HG03039 (cell line): Measurements from ENCODE around the gene ZNF827.
A peak's percentile ranks its signal among the peaks of the same experiment; 100 is the strongest.

Experiments used
- ATAC-seq: cut with Tn5 transposase; IDR thresholded peaks from one replicate; pipeline ENCODE4 v1.9.1; 2021; ENCODE audit warnings: mild to moderate bottlenecking, moderate library complexity; ENCODE audit not compliant: unreplicated experiment

ZNF827 gene, protein sequence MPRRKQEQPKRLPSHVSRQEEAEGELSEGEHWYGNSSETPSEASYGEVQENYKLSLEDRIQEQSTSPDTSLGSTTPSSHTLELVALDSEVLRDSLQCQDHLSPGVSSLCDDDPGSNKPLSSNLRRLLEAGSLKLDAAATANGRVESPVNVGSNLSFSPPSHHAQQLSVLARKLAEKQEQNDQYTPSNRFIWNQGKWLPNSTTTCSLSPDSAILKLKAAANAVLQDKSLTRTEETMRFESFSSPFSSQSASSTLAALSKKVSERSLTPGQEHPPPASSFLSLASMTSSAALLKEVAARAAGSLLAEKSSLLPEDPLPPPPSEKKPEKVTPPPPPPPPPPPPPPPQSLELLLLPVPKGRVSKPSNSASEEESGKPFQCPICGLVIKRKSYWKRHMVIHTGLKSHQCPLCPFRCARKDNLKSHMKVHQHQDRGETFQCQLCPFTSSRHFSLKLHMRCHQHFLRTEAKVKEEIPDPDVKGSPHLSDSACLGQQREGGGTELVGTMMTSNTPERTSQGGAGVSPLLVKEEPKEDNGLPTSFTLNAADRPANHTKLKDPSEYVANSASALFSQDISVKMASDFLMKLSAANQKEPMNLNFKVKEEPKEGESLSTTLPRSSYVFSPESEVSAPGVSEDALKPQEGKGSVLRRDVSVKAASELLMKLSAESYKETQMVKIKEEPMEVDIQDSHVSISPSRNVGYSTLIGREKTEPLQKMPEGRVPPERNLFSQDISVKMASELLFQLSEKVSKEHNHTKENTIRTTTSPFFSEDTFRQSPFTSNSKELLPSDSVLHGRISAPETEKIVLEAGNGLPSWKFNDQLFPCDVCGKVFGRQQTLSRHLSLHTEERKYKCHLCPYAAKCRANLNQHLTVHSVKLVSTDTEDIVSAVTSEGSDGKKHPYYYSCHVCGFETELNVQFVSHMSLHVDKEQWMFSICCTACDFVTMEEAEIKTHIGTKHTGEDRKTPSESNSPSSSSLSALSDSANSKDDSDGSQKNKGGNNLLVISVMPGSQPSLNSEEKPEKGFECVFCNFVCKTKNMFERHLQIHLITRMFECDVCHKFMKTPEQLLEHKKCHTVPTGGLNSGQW

DNA sequence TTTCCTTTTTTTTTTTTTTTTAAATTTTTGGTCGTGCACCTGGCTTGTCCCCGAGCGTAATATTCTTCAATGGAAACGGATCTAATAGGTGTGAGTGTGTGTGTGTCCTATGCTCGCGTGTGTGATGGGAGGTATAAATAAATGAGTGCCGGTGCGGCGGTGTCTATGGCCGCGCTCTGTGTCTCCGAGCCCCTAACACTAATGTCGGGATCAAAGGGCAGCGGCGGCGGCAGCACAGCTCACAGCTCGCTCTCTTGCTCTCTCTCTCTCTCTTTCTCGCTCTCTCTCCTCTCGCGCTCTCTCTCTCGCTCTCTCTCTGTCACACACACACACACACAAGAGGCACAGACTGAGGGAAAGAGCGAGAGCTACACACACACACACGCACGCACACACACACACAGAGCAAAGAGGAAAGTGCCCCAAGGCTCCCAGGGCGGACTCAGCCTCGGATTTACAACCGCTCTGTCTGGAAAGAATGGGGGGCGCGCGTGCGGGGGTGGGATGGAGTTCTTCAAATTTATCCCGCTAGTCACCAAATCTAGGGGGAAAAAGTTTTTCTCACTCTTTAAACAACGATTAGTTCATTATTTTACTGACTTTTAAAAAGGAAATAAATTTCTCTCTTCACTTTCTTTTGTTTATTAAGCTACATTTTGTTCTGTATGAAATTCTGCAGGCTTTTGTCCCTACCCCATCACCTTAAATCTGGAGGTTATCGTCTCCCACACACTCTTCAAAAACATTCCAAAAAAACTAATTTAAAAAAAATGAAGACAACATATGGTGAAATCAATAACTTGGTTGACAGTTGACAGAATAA lies at the start of gene ZNF827:
TSS of gene ZNF827 (minus strand) at position 206 of the 823 bp plus-strand sequence. CDS start 416 bp downstream, outside the sequence.
- peak; percentile 29 for ATAC-seq

DNA sequence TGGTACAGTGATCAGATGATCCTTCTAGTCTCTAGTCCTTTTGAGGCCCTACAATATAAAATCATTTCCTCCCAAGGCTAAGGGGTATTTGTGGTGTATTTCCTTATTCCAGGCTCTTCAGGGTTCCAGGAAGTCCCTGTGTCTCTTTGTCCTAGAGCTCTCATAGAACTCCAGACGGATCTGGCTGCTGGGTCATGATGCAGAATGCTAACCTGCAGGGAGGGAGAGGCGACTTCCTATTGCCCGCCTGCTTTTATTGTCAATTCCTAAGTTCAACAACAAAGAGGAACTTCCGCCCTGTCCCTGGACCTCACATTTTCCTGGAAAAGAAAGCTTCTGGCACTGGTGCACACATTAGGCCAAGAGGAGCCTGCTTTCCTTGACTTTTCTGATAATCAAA lies 45.9 kb upstream of the ZNF827 start:
- ATAC-seq = no peak

DNA sequence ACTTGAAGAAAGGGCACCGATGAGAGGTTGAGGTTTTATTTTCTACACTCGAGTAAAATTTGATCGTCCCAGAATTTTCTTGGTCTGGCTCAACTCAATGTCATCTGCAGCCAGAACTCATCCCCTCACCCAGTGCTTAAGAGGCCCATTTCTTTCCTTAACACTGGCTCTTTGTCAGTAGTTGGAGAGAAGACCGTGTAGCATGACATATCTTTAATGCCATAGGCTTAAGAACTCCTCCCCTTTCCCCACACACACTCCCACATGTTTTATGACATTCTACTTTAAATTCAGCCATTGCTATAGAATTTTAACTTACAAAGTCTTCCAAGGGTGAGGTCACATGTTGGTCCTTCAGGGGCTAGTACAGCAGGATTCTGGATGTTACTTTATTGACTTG lies 44.2 kb upstream of the ZNF827 start:
- ATAC-seq = no peak

DNA sequence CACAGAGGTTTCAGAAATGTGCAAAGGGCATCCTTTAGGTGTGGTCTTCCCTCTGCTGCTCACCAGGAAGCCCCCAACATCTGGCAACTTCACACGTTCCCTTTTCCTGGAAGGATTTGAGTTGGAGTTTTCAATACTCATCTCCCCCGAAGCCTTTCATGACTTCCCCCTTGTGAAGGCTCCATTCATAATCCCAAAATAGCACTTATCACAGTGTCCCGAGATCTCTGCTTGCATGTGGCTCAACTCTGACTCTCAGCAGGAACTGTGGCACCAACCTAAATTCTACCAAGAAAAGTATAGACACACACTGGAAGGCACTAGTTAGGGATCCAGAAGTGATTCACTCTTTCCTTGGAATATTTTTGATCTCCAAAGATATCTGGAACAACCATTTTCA lies 40.5 kb upstream of the ZNF827 start:
- ATAC-seq = no peak

DNA sequence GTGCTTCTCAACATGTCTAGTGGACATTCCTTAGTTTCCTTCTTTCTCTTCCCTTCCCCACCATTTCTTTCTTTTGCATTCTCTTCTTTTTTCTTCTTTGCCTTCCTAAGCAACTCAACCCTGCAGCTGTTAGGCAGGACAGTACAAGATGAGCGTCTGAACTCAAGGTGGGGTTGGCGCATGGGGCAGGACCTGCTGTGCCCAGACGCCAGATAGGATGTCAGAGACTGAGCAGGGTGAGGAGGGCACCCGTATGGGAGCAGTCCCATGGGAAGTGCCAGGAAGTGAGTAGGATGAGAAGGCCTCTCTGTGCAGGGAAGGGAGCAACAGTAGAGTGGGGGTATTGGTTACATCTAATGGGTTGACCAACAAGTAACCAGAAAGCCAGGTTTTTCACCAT lies 38.1 kb upstream of the ZNF827 start:
- ATAC-seq = no peak

DNA sequence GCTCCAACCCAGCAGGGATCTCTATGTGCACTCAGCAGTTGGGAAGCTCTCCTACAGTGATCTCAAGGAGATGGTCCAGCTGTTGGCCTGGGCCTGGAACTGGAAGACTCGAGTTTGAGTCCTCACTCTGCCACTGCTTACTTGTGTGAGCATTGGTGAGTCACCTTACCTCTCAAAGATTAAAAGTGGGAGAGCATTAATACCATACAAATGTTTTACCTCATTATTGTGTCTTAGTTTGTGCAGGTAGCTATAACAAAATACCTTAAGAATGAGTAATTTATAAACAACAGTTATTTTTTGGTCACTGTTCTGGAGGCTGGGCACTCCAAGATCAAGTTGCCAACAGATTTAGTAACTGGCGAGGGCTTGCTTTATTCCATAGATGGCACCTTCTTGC lies 21.4 kb upstream of the ZNF827 start:
- no peak for ATAC-seq

DNA sequence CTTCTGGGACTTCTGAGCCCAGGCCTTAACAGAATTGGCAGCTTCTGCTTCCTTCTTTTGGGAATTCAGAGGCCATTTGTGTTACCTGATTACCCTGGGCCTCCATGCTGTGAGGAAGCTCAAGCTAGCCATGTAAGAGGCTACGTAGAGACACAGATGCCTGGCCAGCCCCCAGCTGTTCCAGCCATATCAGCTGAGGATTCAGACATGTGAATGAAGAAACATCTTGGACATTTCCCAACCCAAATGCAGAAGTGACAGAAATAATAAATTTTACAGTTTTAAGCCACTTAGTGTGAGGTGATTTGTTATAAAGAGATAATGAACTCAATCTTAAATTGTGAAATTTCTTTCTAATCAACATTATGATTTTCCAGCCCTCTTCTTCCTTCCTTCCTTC lies 18.7 kb upstream of the ZNF827 start:
- no peak for ATAC-seq

DNA sequence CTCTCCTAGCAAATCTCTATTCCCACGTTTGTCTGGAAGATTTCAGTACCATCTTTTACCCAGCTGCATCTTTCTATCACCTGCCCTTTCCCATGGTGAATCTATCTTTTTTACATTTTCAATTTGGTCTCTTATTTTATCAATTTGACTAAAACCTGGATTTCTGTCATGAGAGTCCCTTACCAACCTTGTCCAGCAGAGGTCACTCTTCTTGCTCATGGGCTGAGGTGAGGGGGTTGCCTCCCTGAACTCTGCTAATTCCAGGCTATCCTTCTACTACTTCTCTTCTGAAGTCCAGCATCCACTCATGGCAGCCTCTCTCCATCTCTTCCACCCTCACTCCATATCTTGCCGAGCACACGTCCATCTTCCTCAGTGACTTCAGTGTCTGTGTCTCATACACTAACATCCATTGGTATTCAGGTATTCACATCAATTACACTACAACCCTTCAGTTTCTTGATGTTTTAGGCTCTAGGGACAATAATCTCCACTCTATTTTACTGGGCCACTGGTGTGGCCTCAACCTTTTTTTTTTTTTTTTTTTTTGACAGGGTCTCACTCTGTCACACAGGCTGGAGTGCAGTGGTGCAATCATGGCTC lies 17.8 kb upstream of the ZNF827 start:
- no peak for ATAC-seq

DNA sequence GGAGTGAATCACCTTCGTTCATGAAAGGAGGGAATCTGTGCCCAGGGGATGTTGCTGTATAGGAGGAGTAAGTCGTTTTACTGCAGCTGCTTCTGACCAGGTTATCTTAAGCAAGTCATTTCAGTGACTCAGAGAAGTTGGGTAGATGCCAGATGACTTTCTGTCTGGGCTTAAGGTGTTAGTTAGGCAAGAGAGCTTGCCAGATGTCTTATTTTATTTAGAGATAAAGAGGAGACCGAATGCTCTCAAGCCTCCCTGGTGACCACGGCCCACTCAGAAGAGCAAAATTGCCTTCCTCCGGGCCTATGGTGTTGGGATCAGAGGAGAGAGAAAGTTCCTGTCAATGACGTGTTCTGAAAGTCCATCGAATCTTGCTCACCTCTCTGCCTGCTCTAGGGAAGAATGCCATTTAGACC lies 16.3 kb upstream of the ZNF827 start:
- ATAC-seq = no peak

DNA sequence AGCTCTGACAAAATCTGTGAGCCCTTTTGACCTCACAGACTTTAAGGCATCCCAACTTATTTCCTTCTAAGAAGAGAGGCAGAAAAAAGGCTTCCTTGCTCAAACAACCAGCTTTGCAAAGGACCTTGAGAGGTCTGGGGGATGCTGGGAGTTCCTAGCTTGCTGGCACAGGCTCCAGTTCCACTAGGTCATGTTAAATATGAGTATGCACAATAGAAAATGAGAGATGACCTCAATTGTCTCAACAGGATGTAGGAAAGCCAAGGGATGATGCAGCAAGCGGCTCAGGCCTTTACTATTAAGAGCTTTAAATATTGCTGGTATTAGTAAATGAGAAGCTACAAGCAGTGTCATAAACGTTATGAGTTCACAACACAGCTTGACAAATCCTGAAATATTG lies 13.3 kb upstream of the ZNF827 start:
- ATAC-seq = no peak

DNA sequence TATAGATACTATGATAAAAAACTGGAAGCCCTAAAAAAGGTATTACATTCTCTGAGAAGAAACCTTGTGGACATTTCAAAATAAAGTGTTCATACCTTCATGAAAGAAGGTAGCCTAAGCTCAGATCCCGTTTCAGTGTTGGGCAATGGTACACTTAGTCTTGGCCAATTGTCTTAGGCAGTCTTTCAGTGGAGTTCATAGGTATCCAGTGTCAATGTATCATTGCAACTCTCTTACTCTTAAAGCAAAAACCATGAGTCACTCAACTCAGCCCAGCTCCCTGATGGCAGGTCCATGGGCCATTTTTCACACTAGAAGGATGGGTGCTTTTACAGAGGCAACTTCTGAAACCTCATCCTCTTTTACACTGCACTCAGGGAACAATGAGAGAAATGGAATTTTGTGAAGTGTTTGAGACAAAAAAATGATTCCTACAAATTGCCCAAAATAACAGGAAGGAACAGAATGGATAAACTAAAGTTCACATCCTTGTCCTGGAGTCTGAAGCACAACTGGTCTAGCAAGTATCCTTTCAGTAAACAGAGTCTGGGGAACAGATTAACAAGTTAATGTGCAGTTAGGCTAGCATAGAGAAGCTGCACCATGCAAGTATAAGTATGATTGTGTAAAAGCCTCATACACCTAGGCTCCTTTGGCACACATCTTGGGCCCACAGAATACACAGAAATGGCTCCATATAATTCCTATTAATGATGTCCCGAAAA lies 7.0 kb upstream of the ZNF827 start:
- no peak for ATAC-seq

DNA sequence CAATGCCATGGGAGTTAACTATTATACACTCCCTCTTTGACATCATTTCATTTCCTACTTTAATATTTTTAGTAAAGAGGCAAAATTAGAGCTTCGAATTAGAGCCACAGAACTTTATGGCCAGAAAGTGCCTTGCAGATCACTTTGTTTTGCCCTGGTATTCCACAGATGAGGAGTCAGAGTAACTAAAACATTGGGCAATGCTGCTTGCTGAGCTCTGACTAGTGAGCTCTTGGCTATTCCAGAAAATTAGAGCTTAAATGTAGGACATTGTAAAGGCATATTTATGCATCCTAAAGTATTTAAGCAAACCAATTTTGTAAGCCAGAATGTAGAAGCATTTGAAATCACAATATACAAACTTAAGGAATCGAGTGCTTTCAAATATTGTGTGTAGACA lies 6.3 kb upstream of the ZNF827 start:
- no peak for ATAC-seq

DNA sequence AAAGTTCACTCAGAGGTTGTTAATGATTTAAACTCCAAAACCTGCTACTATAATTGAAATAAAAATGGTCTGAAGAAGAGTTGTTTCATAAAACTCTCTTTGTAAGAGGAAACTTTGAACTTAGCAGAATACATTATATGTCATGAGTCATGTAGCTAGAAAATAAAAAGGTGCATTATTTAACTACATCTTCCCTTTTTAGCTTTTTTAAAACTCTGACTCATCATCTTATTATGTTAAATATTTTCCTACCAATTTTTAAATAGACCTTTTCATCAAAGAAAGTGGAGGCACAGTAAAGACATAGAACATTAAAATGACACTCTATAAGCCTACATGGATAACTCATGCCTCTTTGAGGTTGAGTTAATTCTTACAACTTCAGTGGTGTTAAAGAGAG lies 1.2 kb upstream of the ZNF827 start:
- no peak for ATAC-seq

DNA sequence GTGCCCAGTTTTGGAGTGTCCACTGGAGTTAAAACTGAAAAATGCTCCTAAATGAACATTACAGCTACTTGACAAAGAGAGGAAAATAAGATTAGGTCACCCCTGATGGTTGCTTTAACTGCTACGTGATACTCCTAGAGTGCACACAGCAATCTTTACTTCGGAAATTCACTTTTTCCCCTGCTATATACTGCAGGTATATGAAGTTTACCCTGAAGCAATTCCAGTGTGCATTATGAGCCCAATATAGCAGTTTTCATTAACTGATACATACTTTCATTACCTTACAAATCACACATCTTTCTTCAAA lies 773 bp upstream of the ZNF827 start:
- no peak for ATAC-seq

DNA sequence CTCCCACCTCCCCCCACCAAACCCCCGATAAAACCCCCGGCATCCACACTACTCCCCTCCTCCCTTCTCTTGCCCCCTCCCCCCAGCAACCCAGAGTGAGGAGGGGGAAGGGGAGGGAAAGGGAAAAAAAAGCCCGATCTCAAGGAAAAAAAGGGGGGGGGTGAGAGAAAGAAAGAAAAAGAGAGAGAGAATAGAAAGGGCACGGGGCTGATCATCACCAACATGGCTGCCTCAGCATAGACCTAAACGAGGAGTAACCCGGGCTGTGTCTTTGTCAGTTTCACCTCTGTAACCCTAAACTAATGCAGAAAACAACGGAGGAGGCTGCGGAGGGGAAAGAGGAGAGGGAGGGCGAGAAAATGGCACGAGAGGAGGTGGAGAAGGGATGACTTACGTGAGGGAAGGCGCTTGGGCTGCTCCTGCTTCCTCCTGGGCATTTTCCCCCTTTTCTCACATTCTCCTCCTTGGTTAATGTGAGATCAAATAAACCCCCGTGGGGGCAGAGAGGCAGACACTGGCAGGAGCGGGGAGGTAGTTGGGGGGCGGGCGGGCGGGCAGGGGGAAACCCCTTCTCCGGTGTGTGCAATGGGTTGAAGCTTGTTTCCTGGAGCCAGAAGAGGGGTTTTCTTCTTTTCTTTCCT lies 532 bp downstream of the ZNF827 start:
- ATAC-seq = no peak

DNA sequence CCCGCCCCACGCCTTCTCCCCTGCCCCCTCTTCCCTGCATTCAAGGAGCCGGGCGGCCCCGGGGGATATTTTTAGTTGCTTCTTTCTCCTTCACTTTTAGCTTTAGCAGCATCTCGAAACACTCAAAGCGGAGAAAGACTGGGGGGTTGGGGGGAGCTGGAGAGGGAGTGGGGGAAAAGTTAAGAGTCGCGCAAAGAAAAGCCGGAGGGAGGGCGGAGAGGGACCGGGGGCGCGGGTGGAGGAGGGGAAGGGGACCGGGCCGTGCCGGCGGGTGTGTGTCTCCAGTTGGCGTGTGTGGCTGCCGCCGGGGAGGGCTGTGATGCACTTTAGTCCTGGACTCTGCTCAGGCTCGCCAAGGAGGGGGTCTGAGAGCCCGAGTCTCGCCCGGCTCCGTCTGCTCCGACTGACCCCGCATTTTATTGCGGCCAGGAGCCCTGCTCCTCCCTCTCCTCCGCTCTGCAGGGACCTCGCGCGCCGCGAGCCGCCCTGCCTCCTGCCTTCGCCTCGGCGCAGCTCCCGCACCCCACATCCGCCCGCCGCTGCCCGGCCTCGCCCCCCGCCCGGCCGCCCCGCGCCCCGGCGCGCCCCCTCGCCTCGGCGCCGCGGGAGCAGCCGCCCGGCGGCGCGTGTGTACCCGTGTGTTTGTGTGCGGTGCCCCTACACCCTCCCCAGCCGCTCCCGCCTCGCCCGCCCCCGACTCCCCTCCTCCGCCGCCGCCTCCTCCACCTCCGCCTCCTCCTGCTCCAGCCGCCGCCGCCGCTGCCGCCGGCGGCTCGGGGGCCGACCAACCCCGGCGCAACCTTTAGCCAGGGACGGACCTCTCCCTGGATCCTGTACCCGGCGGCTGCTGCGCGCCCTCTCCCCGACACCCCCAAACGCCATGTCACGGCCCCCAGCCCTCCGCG lies 1.4 kb downstream of the ZNF827 start:
- no peak for ATAC-seq

DNA sequence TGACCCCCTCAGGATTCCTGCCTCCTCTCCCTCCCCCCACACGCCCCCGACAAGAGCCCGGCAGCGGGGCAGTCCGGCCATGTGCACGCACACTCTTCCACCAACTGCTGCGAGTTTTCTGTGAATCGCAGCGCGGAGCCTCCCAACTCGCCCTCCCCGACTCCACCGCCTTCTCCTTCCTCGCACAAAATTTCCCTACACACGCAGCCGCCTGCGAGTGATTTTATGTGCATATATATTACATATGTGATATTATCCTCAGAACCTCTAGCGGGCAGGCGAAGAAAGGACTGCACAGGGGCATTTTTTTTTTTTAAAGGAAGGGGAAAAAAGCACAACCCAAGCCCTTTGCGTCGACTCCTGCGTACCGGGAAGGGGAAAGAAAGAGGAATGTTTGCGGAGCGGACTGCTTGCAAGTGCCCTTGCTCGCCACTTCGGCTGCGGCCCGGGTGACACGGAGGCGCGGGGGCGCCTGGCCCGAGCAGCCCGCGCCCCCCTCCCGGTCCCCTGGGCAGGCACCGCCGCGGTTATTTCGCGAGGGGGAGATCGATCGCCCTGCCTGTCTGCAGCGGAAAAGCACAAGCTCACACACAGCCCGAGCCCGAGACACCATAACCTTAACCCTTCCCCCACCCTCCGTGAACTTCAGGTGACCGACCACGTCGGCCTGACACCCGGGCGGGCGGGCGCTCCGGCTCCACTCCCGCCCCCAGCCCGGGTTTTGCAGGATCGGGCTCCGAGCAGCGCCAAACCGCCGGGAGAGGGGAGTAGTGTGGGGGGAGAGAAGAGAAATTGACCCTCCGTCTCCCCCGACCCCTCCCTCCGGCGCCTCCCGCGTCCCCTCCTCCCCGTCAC lies 2.3 kb downstream of the ZNF827 start:
- peak; percentile 46 for ATAC-seq
